Ishikawa (cell line): ENCODE data around the gene ERLEC1.

Experiments used
- CEBPB ChIP-seq: IDR thresholded peaks from 2 replicates; pipeline ENCODE4 v1.6.1; 2012
- CREB1 ChIP-seq: IDR thresholded peaks from 2 replicates; pipeline ENCODE4 v1.6.1; 2012; ENCODE audit warnings: low read depth
- EGR1 ChIP-seq: IDR thresholded peaks from 2 replicates; pipeline ENCODE4 v1.6.1; 2012
- EP300 ChIP-seq: IDR thresholded peaks from 2 replicates; pipeline ENCODE4 v1.6.1; 2012; ENCODE audit warnings: borderline replicate concordance
- FOXM1 ChIP-seq: IDR thresholded peaks from 2 replicates; pipeline ENCODE4 v1.6.1; 2012; ENCODE audit warnings: low read depth, borderline replicate concordance
- NFIC ChIP-seq: IDR thresholded peaks from 2 replicates; pipeline ENCODE4 v1.6.1; 2012
- RAD21 ChIP-seq: IDR thresholded peaks from 2 replicates; pipeline ENCODE4 v1.6.1; 2012; ENCODE audit warnings: low read depth
- TAF1 ChIP-seq: IDR thresholded peaks from 2 replicates; pipeline ENCODE4 v1.6.1; 2012; ENCODE audit warnings: low read depth, mild to moderate bottlenecking
- TCF12 ChIP-seq: IDR thresholded peaks from 2 replicates; pipeline ENCODE4 v1.6.1; 2012; ENCODE audit warnings: low read depth
- TEAD4 ChIP-seq: IDR thresholded peaks from 2 replicates; pipeline ENCODE4 v1.6.1; 2012
- YY1 ChIP-seq: IDR thresholded peaks from 2 replicates; pipeline ENCODE4 v1.6.1; 2012; ENCODE audit warnings: low read depth
- ZBTB7A ChIP-seq: IDR thresholded peaks from 2 replicates; pipeline ENCODE4 v1.6.1; 2012; ENCODE audit warnings: low read depth
- TF ChIP-seq, protein P1 (sequence below): IDR thresholded peaks from 2 replicates; pipeline ENCODE4 v1.6.1; 2012
- TF ChIP-seq, protein P2 (sequence below): IDR thresholded peaks from 2 replicates; pipeline ENCODE4 v1.6.1; 2012; ENCODE audit warnings: low read depth, mild to moderate bottlenecking
- TF ChIP-seq, protein P3 (sequence below): IDR thresholded peaks from 2 replicates; pipeline ENCODE4 v1.6.1; 2012

ERLEC1 gene

DNA sequence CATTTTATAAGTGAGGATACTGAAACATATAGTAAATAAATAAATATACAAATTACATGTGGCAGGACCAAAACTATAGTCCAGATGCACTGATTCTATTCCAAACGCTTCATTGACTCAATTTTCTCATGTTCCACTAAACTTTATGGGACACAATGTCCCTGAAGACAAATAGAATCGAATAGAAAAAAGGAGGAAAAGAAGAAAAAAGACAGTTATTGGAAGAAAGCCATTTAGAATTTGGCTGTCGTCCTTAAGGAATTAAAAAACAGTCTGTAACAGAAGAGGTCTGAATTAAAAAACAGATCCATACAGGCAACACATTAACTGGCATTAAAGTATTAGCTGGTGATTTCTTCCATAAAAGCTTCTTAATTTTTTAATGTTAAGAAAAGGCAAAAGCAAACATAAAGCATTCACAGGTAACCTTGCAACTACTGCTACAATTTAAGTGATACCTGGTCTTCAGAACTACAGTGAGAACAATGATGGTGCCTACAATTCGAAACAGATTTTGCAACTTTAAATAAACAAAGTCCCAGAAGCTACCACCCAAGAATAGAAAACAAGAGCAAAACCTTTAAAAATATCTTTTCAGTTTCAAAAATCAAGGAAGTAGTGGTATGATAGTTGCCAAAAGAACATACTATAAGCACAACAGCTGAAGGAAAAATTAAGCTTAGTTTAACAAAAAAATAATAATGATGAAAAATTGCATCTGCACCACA lies 36.6 kb upstream of the ERLEC1 start:
- no peak for TF ChIP-seq TCF12
- TF ChIP-seq, protein P1, sequence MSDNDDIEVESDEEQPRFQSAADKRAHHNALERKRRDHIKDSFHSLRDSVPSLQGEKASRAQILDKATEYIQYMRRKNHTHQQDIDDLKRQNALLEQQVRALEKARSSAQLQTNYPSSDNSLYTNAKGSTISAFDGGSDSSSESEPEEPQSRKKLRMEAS = no peak
- no peak for TF ChIP-seq CEBPB
- no peak for TF ChIP-seq RAD21
- TF ChIP-seq, protein P2, sequence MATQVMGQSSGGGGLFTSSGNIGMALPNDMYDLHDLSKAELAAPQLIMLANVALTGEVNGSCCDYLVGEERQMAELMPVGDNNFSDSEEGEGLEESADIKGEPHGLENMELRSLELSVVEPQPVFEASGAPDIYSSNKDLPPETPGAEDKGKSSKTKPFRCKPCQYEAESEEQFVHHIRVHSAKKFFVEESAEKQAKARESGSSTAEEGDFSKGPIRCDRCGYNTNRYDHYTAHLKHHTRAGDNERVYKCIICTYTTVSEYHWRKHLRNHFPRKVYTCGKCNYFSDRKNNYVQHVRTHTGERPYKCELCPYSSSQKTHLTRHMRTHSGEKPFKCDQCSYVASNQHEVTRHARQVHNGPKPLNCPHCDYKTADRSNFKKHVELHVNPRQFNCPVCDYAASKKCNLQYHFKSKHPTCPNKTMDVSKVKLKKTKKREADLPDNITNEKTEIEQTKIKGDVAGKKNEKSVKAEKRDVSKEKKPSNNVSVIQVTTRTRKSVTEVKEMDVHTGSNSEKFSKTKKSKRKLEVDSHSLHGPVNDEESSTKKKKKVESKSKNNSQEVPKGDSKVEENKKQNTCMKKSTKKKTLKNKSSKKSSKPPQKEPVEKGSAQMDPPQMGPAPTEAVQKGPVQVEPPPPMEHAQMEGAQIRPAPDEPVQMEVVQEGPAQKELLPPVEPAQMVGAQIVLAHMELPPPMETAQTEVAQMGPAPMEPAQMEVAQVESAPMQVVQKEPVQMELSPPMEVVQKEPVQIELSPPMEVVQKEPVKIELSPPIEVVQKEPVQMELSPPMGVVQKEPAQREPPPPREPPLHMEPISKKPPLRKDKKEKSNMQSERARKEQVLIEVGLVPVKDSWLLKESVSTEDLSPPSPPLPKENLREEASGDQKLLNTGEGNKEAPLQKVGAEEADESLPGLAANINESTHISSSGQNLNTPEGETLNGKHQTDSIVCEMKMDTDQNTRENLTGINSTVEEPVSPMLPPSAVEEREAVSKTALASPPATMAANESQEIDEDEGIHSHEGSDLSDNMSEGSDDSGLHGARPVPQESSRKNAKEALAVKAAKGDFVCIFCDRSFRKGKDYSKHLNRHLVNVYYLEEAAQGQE = no peak
- no peak for TF ChIP-seq YY1
- no peak for TF ChIP-seq TEAD4
- no peak for TF ChIP-seq ZBTB7A
- TF ChIP-seq EGR1 = no peak
- no peak for TF ChIP-seq TAF1
- TF ChIP-seq FOXM1 = no peak
- TF ChIP-seq, protein P3, sequence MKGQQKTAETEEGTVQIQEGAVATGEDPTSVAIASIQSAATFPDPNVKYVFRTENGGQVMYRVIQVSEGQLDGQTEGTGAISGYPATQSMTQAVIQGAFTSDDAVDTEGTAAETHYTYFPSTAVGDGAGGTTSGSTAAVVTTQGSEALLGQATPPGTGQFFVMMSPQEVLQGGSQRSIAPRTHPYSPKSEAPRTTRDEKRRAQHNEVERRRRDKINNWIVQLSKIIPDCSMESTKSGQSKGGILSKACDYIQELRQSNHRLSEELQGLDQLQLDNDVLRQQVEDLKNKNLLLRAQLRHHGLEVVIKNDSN = no peak
- TF ChIP-seq EP300 = no peak
- TF ChIP-seq NFIC = no peak

DNA sequence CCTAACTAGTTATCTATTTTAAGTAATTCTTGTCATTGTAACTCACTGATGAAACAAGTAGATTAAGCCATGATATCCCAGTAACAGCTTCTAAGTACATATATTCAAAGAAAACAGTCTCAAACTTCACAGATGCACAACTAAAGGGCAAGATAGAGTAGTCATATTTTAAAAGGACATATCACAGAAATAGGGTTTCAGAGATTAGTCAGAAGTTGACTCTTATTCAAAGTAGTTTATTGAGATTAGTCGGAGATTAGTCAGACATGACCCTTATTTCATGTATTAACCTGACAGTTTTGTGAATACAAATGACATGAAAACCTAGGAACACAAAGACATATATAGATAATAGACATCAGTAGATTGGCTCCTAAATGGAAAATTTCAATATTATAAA lies 35.1 kb upstream of the ERLEC1 start:
- TF ChIP-seq, protein P2 = no peak
- TF ChIP-seq, protein P1 = no peak
- TF ChIP-seq TEAD4 (no peak), CEBPB (no peak), EP300 (no peak), EGR1 (no peak), TCF12 (no peak), ZBTB7A (no peak), CREB1 (no peak), FOXM1 (no peak), NFIC (no peak), TAF1 (no peak), YY1 (no peak), RAD21 (no peak)
- TF ChIP-seq, protein P3 = no peak

DNA sequence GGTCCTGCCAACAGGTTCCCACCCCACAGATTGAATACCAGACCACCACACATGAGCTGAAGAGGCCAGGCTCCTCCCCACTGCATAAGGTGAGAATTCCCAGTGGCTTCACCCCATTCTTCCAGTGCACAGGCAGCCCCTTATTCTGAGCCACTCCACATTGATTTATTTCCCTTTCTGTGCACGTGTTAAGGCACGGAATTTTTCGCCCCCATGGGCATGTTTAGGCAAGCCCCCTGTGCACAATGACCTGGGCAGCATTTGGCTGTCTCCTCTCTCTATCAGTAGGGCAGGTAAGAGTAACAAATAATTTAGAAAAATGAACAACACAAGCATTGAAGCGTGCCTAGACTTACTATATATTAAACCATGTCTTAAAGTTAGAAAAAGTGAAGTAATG lies 34.5 kb upstream of the ERLEC1 start:
- TF ChIP-seq NFIC = no peak
- TF ChIP-seq CEBPB = no peak
- no peak for TF ChIP-seq TEAD4
- TF ChIP-seq CREB1 = no peak
- TF ChIP-seq RAD21 = no peak

DNA sequence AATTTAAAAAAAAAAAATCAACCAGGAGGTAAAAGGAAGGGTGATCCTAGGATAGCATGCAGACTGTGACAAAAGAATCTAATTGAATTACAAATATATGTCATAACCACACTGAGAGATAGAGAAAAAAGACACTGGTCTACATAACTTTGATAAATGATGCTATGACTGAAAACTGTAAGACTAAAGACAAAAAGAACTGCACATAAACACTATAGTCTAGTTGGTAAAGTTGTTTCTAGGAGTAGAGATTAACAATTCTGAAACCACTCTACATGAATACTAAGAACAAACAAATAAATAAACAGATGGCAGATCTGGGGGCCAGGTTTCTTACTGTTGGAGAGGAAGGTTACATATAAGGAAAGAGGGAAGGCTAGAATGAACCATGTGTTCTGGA lies 33.8 kb upstream of the ERLEC1 start:
- TF ChIP-seq YY1 (no peak), TEAD4 (no peak), NFIC (no peak), TAF1 (no peak), CREB1 (no peak)

DNA sequence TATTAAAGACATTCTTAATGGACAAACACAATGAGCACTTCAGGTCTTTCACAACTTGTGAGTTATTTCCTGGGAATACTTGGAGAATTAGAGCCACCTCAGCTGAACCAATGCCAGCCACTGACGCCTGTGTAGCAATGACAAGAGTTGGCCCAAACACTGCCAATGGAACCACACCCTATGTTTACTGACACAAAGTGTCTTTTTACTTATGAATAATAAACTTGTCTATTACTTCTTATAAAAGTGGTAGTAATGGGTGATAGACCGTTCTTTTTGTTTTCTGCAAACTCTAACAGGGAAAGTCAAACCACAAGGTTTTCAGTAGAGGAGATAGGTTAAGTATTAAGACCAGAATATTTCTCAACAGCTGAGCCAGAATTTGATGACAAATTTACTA lies 31.7 kb upstream of the ERLEC1 start:
- TF ChIP-seq CREB1 (no peak), EP300 (no peak), FOXM1 (no peak), RAD21 (no peak), ZBTB7A (no peak), NFIC (no peak), YY1 (no peak), TCF12 (no peak), EGR1 (no peak), CEBPB (no peak)
- TF ChIP-seq, protein P3 = no peak
- TF ChIP-seq, protein P1 = no peak
